NCI-H1092 (cell line): Measurements from ENCODE around the gene KRT79.

Experiments
- DNase-seq: peaks from one replicate; lab custom pipeline; 2025; lab: John Stamatoyannopoulos, UW

KRT79 gene

DNA sequence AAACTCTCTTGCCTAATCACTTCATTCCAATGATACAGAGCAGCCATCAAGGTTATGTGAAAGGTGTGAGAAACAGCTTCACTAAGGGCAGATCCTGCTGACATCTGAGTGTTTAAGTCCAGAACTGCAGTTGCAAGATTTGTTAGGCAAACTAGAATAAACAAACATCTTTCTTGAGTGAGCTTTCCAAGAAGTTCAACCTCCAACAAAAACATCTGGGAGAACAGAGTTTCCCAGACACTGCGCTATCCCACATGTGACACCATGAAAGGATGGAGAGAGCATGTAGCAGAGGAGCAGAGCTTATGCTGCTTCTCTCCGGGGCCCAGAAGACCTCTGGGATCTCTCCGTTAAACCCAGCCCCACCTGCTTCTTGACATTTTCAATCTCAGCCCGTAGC is 62.6 kb downstream of the KRT79 start:
- no peak for DNase-seq
